Mammary epithelial cell (primary cell): Measurements from ENCODE around the gene TMBIM1.

ENCODE experiments used
- CTCF ChIP-seq, 2 donors: IDR thresholded peaks in 1 of 2; conservative IDR thresholded peaks in 1 of 2; 2 replicates each; pipeline ENCODE4 v1.5.1; 2011 to 2012; ENCODE audit warnings: inconsistent platforms in 2 of 2, low read length in 2 of 2, mild to moderate bottlenecking in 2 of 2, control low read depth in 1 of 2, low read depth in 1 of 2; ENCODE audit not compliant: insufficient read depth in 1 of 2; ENCODE audit errors: extremely low read depth in 1 of 2
- EZH2 ChIP-seq: IDR thresholded peaks from 2 replicates; pipeline ENCODE4 v1.6.1; 2012; ENCODE audit warnings: low read length, inconsistent platforms, borderline replicate concordance

- TF ChIP-seq CTCF (conservative IDR thresholded peaks at IDR 0.05 in 1 of 2, IDR thresholded peaks at IDR 0.05 in 1 of 2; ENCODE audit: extremely low read depth in 1 of 2, insufficient read depth in 1 of 2, low read depth in 1 of 2, low read length in 2 of 2) (no peak), EZH2 (no peak)
Observed at GRCh38 chr2:218295029-218295428, 2.7 kb upstream of the TMBIM1 start.
